DMS53 treated with DMSO at 0.1 percent for 48 hours (cell line): Measurements from ENCODE around the gene SLC43A2.
"Not testable (repeated sequence)": the region's sequence is repeated elsewhere in the genome, so short reads cannot be mapped to it uniquely, and the experiment has no call there.

ENCODE experiments used
- DNase-seq: peaks from one replicate; lab custom pipeline; 2025; ENCODE audit not compliant: unreplicated experiment; lab: John Stamatoyannopoulos, UW

The SLC43A2 gene

GRCh38 chr17:1590029-1590746 lies 38.4 kb downstream of the SLC43A2 start:
- peak; percentile 10 for DNase-seq

GRCh38 chr17:1588821-1589585 lies 39.6 kb downstream of the SLC43A2 start:
- no peak for DNase-seq

- no peak for DNase-seq
Observed at GRCh38 chr17:1584167-1584566, 44.5 kb downstream of the SLC43A2 start.

GRCh38 chr17:1583556-1583955 lies 45.1 kb downstream of the SLC43A2 start:
- DNase-seq, result no peak

- no peak for DNase-seq
Observed at GRCh38 chr17:1582374-1582773, 46.3 kb downstream of the SLC43A2 start.

- no peak for DNase-seq
Observed at GRCh38 chr17:1580979-1581676, 47.5 kb downstream of the SLC43A2 start.

- no peak for DNase-seq
Observed at GRCh38 chr17:1578029-1578428, 50.6 kb downstream of the SLC43A2 start.

- no peak for DNase-seq
Observed at GRCh38 chr17:1577583-1578013, 51.0 kb downstream of the SLC43A2 start.

GRCh38 chr17:1577182-1577581 lies 51.5 kb downstream of the SLC43A2 start:
- DNase-seq, result no peak

- DNase-seq, result no peak
Observed at GRCh38 chr17:1576500-1576899, 52.1 kb downstream of the SLC43A2 start.

GRCh38 chr17:1574697-1575471 lies 53.8 kb downstream of the SLC43A2 start:
- DNase-seq, result peak; percentile 51

- peak; percentile 62 for DNase-seq
Observed at GRCh38 chr17:1573932-1574696, 54.5 kb downstream of the SLC43A2 start.

- DNase-seq, result not testable (repeated sequence)
Observed at GRCh38 chr17:1572646-1573045, 56.0 kb downstream of the SLC43A2 start.

- no peak for DNase-seq
Observed at GRCh38 chr17:1571341-1571704, 57.3 kb downstream of the SLC43A2 start.

GRCh38 chr17:1568950-1569810 lies 59.5 kb downstream of the SLC43A2 start:
- peak; percentile 15 for DNase-seq

GRCh38 chr17:1566505-1567199 lies 62.0 kb downstream of the SLC43A2 start:
- DNase-seq, result no peak

- DNase-seq, result no peak
Observed at GRCh38 chr17:1565877-1566276, 62.8 kb downstream of the SLC43A2 start.

- DNase-seq, result peak; percentile 72
Observed at GRCh38 chr17:1563786-1564613, 64.6 kb downstream of the SLC43A2 start.
